H1 (cell line): ENCODE results near the gene TRAF5.

Source experiments
- CTCF ChIP-seq, 3 experiments: IDR thresholded peaks; 1 replicate in 2 of 3; 2 replicates in 1 of 3; pipeline versions ENCODE4 v1.5.1 to v1.6.1; 2011; ENCODE audit warnings: low read length in 3 of 3, mild to moderate bottlenecking in 3 of 3, inconsistent platforms in 2 of 3, low read depth in 1 of 3, moderate library complexity in 1 of 3; ENCODE audit not compliant: insufficient read depth in 1 of 3; ENCODE audit errors: control extremely low read depth in 1 of 3
- FOSL1 ChIP-seq: IDR thresholded peaks from 2 replicates; pipeline ENCODE4 v1.6.1; 2011; ENCODE audit warnings: mild to moderate bottlenecking, low read depth, low read length, moderate library complexity; ENCODE audit not compliant: insufficient read depth
- SIN3A ChIP-seq, 2 experiments: IDR thresholded peaks in 1 of 2; conservative IDR thresholded peaks in 1 of 2; 2 replicates each; pipeline ENCODE4 v1.6.1; 2011 to 2012; ENCODE audit warnings: low read length in 2 of 2, improper control_type of control experiment in 1 of 2, low read depth in 1 of 2, mild to moderate bottlenecking in 1 of 2

GRCh38 chr1:211287218-211287617, 39.4 kb upstream of the TRAF5 start:
- TF ChIP-seq CTCF (IDR thresholded peaks at IDR 0.05; ENCODE audit: control extremely low read depth in 1 of 3, insufficient read depth in 1 of 3, low read depth in 1 of 3, low read length in 3 of 3) = no peak
- no peak for TF ChIP-seq FOSL1
- no peak for TF ChIP-seq SIN3A (conservative IDR thresholded peaks at IDR 0.05 in 1 of 2, IDR thresholded peaks at IDR 0.05 in 1 of 2; ENCODE audit: low read depth in 1 of 2, low read length in 2 of 2)
